Measurements from ENCODE around the gene METTL1.

DNA sequence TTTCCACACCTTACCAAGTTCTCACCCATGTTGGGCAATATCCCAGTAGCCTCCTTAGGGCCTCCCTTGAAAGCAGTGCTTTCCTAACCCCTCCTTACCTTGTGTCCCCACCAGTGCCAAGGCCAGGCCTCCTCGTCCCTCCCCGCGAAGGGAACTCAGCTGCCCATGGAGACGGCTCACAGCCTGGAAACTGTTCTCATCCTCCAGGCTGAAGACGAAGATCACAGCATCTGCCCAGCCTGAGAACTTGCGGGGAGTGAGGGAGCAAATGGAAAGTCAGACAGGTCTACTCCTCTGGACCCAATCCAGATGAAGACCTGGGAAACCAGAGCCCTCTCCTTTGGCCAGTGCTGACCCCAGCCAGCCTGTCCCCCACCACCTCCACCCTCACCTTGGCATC lies 38.0 kb downstream of the METTL1 start:
- TF ChIP-seq POLR2A (IDR thresholded peaks at IDR 0.05; ENCODE audit: extremely low read depth, insufficient read length) (no peak), MYC (IDR thresholded peaks at IDR 0.05; ENCODE audit: low read depth, low read length) (no peak)
- TF ChIP-seq, protein P1, sequence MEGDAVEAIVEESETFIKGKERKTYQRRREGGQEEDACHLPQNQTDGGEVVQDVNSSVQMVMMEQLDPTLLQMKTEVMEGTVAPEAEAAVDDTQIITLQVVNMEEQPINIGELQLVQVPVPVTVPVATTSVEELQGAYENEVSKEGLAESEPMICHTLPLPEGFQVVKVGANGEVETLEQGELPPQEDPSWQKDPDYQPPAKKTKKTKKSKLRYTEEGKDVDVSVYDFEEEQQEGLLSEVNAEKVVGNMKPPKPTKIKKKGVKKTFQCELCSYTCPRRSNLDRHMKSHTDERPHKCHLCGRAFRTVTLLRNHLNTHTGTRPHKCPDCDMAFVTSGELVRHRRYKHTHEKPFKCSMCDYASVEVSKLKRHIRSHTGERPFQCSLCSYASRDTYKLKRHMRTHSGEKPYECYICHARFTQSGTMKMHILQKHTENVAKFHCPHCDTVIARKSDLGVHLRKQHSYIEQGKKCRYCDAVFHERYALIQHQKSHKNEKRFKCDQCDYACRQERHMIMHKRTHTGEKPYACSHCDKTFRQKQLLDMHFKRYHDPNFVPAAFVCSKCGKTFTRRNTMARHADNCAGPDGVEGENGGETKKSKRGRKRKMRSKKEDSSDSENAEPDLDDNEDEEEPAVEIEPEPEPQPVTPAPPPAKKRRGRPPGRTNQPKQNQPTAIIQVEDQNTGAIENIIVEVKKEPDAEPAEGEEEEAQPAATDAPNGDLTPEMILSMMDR (IDR thresholded peaks at IDR 0.05; ENCODE audit: low read depth, low read length): no peak
